Measurements from ENCODE around the gene PCSK5.
"Not testable (repeated sequence)": the region's sequence is repeated elsewhere in the genome, so short reads cannot be mapped to it uniquely, and the experiment has no call there.

The PCSK5 gene

DNA sequence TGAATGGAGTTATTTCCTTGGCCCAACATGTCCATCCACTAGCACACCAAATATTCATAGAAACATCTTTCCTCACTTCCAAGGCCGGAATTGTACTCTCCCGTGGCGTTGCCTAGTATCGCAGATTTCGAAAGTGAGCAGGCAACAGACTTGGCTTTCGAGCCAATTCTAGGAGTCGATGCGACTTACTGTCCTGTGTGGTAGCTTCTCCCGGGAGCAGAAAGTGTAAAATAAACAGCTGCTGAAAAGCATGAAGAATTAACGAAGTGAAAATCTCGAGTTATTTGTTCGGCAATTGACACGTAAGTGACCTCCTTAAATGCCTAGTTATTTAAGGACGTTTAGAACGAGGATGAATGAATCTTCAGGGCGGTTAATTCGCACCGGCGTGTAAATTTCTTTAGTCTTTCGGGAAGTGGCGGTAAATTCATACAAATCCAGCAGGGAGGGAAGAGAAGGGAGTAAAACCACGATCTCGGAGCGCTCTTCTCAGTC lies 449 bp upstream of the PCSK5 start:
- DNase-seq (ENCODE audit: low read depth in 2 of 2), result no peak

DNA sequence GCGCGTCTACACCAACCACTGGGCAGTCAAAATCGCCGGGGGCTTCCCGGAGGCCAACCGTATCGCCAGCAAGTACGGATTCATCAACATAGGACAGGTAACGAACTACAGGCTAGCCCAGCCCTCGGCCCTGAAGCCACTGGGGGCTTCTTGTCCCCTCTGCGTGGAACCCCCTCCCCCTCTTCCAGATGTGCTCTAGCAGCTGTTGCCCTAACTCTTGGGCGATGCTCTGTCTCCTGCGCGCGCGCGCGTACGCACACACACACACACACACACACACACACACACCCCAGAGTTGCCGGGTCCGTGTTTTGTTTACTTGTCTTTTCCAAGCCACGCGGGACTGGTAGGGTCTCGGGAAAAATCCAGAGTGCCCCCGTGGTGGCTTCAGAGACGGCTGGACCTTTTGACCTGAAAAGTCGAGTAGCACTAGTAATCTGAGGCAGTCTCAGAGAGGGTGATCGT lies 836 bp downstream of the PCSK5 start:
- no peak for DNase-seq (ENCODE audit: low read depth in 2 of 2)

DNA sequence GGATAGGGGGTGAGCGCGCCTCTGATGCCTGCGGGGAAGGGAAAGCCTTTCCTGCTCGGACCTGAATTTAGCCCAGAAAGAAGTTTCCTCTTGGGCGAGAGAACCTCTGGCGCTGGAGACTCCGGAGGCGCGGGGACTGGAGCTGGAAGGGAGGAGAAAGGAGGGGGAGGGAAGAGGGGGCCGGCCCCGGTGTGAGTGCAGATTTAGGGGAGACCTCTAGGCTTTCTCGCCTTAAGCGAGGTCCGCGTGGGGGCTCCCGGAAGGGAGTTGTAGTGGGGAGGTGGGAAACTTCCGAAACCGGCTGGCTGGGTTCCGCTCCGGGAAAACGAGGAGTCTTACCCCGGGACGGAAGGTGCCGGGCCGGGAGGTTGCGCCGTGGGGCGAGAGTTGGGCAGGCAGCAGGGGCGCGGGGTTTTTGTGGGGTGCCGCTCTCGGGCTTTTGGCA lies 1.3 kb downstream of the PCSK5 start:
- DNase-seq (ENCODE audit: low read depth in 2 of 2), result no peak

DNA sequence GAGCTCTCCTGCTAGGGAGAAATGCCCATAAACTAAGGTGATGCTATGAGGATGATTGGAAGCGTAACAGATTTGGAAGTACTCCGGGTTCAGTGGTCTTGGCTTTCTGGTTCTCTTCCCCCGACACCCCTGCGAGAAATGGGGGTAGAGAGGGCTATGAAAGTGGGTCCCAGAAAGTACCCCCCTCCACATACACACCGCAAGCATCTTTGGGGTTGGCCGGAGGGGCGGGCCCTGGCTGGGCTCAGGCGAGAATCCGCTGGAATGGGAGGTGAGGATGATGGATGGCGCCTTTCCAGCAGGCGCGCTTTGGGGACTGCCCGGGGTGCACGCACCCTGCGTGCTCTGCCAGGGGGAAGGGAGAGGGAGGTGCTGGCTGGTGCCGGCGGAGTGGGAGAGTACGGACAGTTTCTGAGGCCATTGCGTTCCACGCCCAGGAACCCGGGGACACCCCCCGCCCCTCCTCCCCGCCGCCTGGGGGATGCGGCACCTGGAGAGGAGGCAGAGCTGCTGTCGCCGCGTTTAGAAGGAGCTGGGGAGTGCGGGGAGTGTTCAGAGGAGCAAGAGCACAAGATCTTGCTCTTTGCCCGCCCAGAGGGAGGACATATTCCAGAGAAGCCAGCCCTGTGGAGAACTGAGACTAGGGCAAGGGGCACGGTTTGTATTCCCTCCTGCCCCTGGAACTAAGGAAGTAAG lies 1.9 kb downstream of the PCSK5 start:
- DNase-seq (ENCODE audit: low read depth in 2 of 2), result no peak

DNA sequence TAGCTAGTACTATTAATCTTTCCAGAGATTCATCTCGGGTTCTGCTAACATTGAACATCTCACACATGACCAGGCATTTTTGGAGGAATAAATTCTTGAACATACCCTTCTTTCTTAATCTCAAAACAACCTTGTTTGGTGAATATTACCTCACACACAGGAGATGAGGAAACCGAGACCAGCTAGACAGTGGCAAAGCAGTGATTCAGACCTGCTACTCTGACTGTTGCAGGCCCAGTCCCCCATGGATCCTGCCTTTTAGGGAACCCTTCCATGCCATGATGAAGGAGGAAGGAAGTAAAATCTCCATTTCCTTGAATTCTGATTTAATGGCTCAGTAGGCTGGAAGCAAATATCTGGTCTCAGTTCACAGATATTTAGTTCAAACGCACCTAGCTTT lies 2.6 kb downstream of the PCSK5 start:
- DNase-seq (ENCODE audit: low read depth in 2 of 2), result no peak

DNA sequence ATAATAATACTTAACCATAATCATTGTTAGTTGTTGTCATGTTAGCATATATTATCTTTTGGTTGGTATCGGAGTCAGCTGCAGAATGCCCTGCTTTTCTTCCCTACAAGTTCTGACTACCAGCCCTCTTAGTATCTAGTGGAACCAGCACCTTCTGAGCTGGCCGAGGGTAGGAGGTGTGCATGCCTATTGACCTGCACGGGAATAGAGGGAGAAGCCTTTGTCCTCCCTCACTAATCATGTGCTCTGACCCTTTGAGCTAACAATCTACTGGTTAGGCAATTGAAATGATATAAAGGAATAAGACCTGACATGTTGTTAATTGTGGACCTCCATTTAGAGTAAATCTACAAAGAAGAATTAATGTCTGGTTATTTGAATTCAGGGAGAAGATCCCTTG lies 4.1 kb downstream of the PCSK5 start:
- no peak for DNase-seq (ENCODE audit: low read depth in 2 of 2)

DNA sequence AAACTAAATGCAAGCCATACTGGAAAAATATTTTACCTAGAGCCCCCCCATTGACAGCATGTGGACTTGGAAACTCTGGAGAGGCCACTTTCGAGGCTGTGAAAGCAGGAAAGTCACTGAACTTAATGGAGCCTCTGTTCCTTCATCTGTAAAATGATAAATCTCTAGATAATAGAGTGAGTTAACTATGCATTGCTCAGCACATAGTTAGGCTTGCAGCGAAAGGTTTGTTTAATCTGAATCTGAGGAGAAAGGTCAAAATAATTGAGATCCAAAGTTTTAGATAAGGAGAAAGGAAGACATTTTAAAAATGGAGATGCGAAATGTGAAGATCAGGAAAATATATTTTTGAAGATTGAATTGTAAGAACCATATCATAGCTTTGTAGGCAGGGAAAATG lies 4.6 kb downstream of the PCSK5 start:
- DNase-seq (ENCODE audit: low read depth in 2 of 2), result no peak

DNA sequence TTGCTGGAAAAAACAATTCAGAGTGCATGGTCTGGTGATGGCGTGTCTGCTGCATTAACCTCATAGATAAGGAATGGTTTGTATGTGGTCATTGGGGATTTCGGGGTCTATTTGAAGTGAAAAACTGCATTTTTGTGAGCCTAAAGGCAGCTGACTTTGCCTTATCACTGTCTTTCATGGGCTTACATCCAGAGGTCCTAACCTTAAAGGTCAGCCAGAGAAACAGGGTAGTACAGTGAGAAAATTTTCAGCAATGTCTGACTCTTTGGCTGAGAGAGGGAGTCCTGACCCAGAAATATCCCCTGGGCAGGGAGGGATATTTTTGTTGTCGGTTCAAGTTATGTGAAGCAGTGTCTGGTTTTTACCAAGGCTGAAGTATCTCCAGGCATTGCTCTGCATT lies 5.7 kb downstream of the PCSK5 start:
- no peak for DNase-seq (ENCODE audit: low read depth in 2 of 2)

DNA sequence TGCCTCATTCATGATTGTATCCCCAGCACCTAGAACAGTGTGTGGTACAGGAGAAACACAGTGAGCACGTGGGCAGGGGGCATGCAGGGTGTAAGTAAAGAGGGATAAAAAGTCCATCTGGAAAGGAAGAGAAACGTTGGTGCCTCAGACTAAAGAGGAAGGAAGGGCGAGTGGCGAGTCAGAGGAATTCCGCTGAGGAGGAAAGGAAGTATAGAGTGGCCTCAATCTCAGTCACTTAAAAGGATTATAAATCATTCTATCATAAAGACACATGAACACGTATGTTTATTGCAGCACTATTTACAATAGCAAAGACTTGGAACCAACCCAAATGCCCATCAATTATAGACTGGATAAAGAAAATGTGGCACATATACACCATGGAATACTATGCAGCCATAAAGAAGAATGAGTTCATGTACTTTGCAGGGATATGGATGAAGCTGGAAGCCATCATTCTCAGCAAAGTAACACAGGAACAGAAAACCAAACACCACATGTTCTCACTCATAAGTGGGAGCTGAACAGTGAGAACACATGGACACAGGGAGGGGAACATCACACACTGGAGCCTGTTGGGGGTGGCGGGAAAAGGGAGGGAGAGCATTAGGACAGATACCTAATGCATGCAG lies 10.5 kb downstream of the PCSK5 start:
- not testable (repeated sequence) for DNase-seq (ENCODE audit: low read depth in 2 of 2)

DNA sequence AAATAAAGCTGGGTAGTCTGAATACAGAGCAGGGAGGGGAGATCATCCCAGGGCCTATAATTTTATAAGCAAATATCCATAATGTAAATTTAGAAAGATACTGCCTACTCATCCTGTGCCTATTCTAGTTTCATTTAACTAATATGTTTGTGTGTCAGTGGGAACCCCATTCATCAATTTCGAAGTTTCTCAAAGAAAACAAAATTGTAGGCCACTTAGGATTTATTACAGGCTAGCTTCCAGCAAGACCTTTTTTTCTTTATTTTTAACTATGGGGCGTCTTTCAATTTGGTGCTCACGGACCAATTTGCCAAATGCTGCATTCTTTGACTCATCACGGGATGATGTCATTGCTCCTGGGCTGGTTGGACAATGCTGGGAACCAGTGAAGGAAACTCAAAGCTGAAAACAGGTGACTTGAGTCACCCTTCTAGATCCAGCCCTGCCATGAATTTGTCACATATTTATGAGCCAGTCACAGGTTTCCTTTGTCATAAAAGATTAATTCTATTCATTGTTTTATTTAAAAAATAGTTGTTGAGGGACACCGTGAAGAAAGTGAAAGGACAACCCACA lies 13.4 kb downstream of the PCSK5 start:
- no peak for DNase-seq (ENCODE audit: low read depth in 2 of 2)

DNA sequence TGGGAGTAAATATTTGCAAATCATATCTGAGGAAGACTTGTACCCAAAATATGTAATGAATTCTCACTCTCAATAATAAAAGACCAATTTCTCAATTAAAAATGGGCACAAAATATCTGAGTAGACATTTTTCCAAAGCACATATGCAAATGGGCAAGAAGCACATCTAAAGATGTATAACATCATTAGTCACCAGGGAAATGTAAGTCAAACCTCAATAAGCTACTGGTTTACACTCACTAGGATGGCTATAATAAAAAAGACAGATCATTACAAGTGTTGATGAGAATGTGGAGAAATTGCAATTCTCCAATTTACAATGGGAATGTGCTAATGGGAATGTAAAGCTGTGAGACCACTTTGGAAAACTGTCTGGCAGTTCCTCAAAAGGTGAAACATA lies 13.9 kb downstream of the PCSK5 start:
- DNase-seq (ENCODE audit: low read depth in 2 of 2), result no peak

DNA sequence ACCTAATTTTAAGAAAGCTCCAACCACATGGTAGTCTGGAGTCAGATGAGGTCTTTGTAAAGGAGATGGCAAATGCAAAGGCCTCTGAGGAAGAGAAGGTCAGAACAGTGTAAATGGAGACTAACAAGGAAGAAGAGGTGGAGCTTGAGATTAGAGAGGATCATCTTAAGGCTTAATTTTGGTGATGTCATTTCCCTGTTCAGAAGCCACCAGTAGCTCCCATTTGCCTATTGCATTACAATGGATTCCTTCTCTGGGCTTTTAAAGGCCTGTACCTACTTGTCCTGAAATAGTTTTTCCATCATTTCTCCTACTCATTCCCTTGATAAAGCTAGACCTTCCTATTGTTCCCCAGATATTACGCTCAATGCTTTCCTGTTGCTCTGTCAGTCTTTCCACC lies 16.1 kb downstream of the PCSK5 start:
- DNase-seq (ENCODE audit: low read depth in 2 of 2), result no peak

DNA sequence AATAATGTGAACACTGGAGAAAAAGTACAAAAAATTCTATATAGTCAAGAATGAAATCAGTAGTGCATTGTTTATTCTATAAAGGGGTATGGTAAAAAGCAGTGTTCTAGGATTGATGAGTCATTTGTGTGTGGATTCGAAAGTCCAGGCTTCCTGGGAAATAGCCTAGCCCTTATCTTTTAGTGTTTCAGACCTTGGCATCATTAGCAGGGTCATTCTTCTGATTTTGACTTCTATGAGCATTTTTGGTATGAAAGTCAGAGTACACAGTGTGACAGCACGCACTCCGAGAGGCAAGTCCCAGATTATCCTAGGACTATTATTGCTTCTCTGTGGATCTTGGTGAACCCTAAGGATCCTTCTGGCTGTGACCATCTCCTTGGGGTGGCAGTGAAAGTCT lies 16.9 kb downstream of the PCSK5 start:
- DNase-seq (ENCODE audit: low read depth in 2 of 2), result no peak

DNA sequence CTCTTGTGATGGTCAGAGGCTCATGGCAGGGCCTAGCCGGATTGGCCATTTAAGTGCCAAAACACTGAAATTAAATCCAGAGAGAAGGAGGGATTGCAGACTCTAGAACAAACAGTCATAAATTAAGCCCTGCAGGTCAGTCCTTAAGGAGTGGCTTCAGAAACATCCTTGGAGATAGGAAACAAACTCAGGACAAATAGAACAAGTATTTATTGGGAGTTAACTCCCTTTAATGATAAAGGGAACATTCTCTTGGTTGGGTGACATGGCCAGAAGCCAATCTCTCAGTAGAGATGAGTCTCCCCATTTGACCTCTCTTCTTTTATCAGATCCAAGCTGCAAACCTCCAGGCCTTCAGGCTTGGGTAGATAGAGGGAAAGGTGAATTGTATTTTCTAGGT lies 17.4 kb downstream of the PCSK5 start:
- DNase-seq (ENCODE audit: low read depth in 2 of 2), result no peak

DNA sequence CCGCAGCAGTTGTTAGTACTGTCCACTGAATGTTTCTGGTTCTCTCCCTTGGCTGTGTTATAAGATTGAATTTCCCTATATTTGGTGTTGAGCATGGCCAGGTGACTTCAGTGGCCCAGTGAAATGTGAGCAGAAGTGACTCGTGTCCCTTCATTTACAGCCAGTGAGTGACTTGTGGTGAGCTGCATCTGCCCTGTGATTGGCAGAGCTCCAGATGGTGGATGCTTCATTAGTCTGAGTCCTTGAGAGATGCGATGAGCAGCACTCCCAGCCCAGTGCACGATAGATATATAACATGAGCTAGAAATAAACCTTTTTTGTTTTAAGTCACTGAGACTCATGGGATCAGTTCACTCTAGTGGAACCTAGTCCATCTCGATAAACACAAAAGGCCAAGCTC lies 19.3 kb downstream of the PCSK5 start:
- DNase-seq (ENCODE audit: low read depth in 2 of 2), result no peak

DNA sequence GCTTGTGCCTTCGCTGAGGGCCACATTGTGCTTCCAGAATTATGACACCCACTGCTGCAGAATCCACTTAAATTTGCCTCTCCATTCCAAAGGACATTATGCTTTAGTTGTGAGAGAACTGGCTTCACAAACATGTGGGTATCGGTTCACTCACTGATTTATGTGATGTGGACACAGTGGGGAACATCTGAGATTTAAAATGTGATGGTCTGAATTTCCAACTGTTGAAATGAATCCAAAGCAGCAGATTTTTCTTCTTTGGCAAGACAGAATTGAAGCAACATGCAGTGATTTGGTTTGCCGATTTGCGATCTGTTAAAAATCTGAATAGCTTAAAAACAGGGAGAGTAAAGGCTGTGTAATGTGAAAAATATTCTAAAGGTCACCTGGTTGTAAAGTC lies 20.3 kb downstream of the PCSK5 start:
- no peak for DNase-seq (ENCODE audit: low read depth in 2 of 2)

DNA sequence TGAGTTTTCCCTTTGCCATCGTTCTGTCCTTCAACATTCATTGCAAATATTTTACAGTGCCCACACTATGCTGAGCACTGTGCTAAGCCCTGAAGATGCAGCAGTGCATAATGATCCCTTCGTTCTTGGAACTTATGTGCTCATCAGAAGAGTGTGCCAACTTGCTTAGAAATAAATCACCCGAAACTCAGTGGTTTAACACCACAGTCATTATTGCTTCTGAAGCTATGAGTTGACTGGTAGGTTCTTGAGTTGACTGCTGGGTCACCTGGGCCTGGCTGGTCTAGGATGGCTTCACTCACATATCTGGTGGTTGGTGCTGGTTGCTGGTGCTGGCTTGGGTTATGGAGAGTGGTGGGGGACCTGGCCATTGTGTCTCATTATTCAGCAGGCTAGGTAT lies 20.9 kb downstream of the PCSK5 start:
- DNase-seq (ENCODE audit: low read depth in 2 of 2), result no peak

DNA sequence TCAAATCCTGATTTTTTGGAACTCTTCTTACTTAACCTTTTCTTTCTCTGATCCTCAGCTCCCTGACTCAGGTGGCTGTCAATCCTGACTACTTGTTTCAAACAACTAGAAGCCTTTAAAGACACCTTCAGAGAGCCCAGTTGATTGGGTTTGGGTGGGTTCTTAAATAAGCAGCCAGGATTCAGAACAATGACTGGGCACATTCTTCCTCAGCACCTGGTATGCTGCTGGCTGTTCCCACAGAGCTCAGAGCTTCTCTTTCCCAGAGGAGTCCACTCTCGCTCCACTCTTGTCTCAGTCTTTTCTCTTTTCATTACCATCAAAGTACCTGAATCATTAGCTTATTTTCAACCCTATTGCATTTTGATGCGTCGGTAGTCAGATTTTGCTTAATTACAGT lies 22.5 kb downstream of the PCSK5 start:
- DNase-seq (ENCODE audit: low read depth in 2 of 2), result no peak

DNA sequence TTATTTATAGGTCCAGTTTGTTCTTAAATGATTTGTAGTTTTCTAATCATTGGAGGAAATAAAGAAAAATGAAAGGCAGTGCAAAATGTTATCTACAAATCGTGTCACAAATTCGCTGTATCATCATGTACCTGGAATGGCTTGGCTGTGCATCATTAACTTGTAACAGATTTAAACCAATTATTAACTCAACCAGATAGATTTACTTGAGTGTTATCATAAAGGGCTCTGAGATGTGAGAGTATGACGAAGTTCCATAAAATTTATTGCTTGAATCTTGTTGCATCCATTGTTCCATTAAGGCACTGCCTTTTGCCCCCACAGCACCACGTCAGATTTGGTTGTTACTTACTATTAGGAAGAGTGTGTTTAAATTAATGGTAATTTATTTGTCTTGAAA lies 23.5 kb downstream of the PCSK5 start:
- DNase-seq (ENCODE audit: low read depth in 2 of 2), result no peak

DNA sequence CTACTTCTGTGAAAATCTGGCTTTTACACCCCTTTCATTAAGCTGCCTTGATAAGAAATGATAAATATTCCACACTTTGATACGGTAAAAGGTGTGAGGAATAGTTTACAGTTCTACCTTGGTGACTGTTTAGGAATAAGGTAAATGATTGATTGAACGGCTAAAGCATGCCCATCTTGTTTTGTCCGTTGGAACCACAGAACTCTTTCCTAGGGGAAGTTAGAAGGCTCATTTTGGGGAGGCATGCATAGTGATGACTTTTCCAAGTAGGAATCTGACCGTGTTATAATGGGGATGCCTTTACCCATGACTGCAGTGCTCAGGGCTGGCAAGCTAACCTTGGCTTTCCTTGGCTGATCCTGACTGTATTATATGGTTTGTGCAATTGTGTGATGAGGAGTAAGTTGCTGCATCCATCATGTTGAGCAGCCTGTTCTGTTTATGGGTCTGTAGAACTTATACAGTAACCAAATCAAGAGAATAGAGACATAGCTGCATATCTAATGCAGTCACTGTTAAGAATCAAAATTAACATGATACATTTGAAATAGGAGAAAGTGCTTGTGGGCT lies 24.5 kb downstream of the PCSK5 start:
- no peak for DNase-seq (ENCODE audit: low read depth in 2 of 2)

DNA sequence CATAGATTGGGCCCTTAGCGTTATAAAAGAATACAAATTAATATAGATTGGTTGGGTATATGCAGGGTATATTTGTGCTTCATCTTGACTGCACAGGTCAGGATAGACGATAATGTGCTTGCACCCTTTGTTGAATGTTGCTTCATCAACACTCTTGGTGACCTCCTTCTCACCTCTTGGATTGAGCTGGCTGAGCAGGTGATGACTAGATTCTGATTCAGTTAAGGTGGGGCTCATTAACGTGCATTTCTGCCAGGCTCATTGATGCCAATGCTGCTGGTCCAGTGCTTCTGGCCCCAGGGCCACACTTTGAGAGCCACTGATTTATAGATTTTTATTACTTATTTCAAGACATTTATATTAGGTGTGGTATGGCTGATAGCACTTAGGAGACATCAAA lies 27.7 kb downstream of the PCSK5 start:
- no peak for DNase-seq (ENCODE audit: low read depth in 2 of 2)

DNA sequence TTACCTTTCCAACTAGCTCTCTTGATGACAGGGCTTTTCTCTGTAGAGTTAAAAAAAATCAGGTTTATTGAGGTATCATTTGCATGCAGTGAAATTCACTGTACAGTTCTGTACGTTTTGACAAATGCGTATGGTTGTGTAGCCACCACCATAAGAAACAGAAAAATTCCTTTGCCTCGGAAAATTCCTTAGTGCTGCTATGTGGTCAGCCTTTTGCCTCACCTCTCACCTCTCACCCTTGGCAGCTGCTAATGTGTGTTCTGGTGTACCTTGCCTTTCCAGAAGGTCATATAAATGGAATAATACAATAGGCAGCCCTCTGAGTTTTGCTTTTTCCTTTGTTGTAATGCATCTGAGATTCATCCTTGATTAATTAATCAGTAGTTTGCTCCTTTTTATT lies 28.4 kb downstream of the PCSK5 start:
- no peak for DNase-seq (ENCODE audit: low read depth in 2 of 2)
